Colonic mucosa (tissue), 4 donors: ENCODE results near the gene SURF4. TPM values are rescaled to one million over a fixed set of nuclear protein-coding genes. Genes with fewer than 3 reads are reported as not detected.

Experiments
- DNase-seq: peaks from one replicate; pipeline ENCODE4 v3.0.0-alpha.2; 2020
- H3K27ac ChIP-seq: fragments of 200-600 bp; one replicate; pipeline ENCODE4 v1.8.0; 2021
- H3K27me3 ChIP-seq: fragments of 200-600 bp; one replicate; pipeline ENCODE4 v1.8.0; 2021
- H3K36me3 ChIP-seq: fragments of 200-600 bp; one replicate; pipeline ENCODE4 v1.8.0; 2021
- H3K4me1 ChIP-seq: fragments of 200-600 bp; one replicate; pipeline ENCODE4 v1.8.0; 2021; ENCODE audit warnings: mild to moderate bottlenecking
- H3K4me3 ChIP-seq: fragments of 200-600 bp; one replicate; pipeline ENCODE4 v1.8.0; 2021
- H3K9ac ChIP-seq, 2 donors: one replicate each; pipeline ENCODE4 v1.7.0; 2013; ENCODE audit warnings: control low read depth in 2 of 2, low read depth in 2 of 2, low read length in 2 of 2
- H3K9me3 ChIP-seq: fragments of 200-600 bp; one replicate; pipeline ENCODE4 v1.8.0; 2021
- CTCF ChIP-seq: fragments of 200-600 bp; IDR thresholded peaks from one replicate; pipeline ENCODE4 v1.8.0; 2022; ENCODE audit warnings: antibody characterized with exemption, mild to moderate bottlenecking
- intact Hi-C: fragments of 100-400 bp; cut with DNase I; formaldehyde crosslinking; loops from one replicate; pipeline ENCODE4 v1.14.1; 2022
- total RNA-seq, 2 donors: library from RNA; stranded (reverse); fragmentation: NEBNext Ultra II Directional in 1 of 2; extraction: Animal tissue kit (Norgen Biotek cat#: 25700) in 1 of 2; gene quantifications; one replicate each; pipeline ENCODE4 v1.2.1, GENCODE V29; 2021
- donor health status: healthy.
- donor health status: DM: no; HTN: no; CAD: no.
- donor health status: DM: no; HTN: no; CAD: no.

SURF4 gene
- total RNA-seq, 2 donors from 2014 or later = 176 to 267 TPM

- no peaks in the 10 kb centered on the region for H3K9me3 ChIP-seq
- no peak overlapping the region for H3K9ac ChIP-seq
- H3K36me3 ChIP-seq = no peaks in the 10 kb centered on the region
- intact Hi-C loops = no loop called here
- H3K4me3 ChIP-seq = no peak overlapping the region
- no peaks in the 10 kb centered on the region for H3K27me3 ChIP-seq
- H3K27ac ChIP-seq = no peak overlapping the region
- DNase-seq = no peak
- H3K4me1 ChIP-seq = no peaks in the 10 kb centered on the region
- TF ChIP-seq CTCF = no peak
Observed at GRCh38 chr9:133402689-133403088, 26.8 kb upstream of the SURF4 start.

- no peaks in the 10 kb centered on the region for H3K9me3 ChIP-seq
- intact Hi-C loops = no loop called here
- H3K4me3 ChIP-seq = no peak overlapping the region
- no peak for DNase-seq
- H3K27ac ChIP-seq = no peak overlapping the region
- no peak for TF ChIP-seq CTCF
- no peaks in the 10 kb centered on the region for H3K4me1 ChIP-seq
- H3K27me3 ChIP-seq = no peaks in the 10 kb centered on the region
- H3K9ac ChIP-seq = no peak overlapping the region
- no peaks in the 10 kb centered on the region for H3K36me3 ChIP-seq
Observed at GRCh38 chr9:133401588-133401987, 25.7 kb upstream of the SURF4 start.

- no peak for DNase-seq
- Histone ChIP-seq H3K27me3 (no peaks in the 10 kb centered on the region), H3K4me1 (no peaks in the 10 kb centered on the region), H3K9ac (no peak overlapping the region), H3K9me3 (no peaks in the 10 kb centered on the region), H3K4me3 (no peak overlapping the region), H3K27ac (no peak overlapping the region), H3K36me3 (no peaks in the 10 kb centered on the region)
- intact Hi-C loops = no loop called here
- no peak for TF ChIP-seq CTCF
Observed at GRCh38 chr9:133400292-133400691, 24.4 kb upstream of the SURF4 start.

GRCh38 chr9:133397895-133398294, 22.0 kb upstream of the SURF4 start:
- Histone ChIP-seq H3K4me3 (no peak overlapping the region), H3K4me1 (no peaks in the 10 kb centered on the region), H3K36me3 (no peaks in the 10 kb centered on the region), H3K9me3 (no peaks in the 10 kb centered on the region), H3K27ac (no peak overlapping the region), H3K9ac (no peak overlapping the region), H3K27me3 (no peaks in the 10 kb centered on the region)
- no peak for DNase-seq
- no peak for TF ChIP-seq CTCF
- intact Hi-C loops = no loop called here

- H3K4me1 ChIP-seq = no peaks in the 10 kb centered on the region
- no peak overlapping the region for H3K27ac ChIP-seq
- no peak overlapping the region for H3K9ac ChIP-seq
- H3K36me3 ChIP-seq = no peaks in the 10 kb centered on the region
- intact Hi-C loops = no loop called here
- H3K27me3 ChIP-seq = no peaks in the 10 kb centered on the region
- TF ChIP-seq CTCF = no peak
- H3K9me3 ChIP-seq = no peaks in the 10 kb centered on the region
- no peak for DNase-seq
- no peak overlapping the region for H3K4me3 ChIP-seq
Observed at GRCh38 chr9:133397370-133397769, 21.5 kb upstream of the SURF4 start.

GRCh38 chr9:133396952-133397351, 21.1 kb upstream of the SURF4 start:
- Histone ChIP-seq H3K27ac (no peak overlapping the region), H3K4me3 (no peak overlapping the region), H3K36me3 (no peaks in the 10 kb centered on the region), H3K4me1 (no peaks in the 10 kb centered on the region), H3K9ac (no peak overlapping the region), H3K27me3 (no peaks in the 10 kb centered on the region), H3K9me3 (no peaks in the 10 kb centered on the region)
- intact Hi-C loops = no loop called here
- no peak for TF ChIP-seq CTCF
- DNase-seq = no peak
